WI38 (cell line): ENCODE data around the gene AK5.
"Not testable (repeated sequence)": the region's sequence is repeated elsewhere in the genome, so short reads cannot be mapped to it uniquely, and the experiment has no call there.

ENCODE experiments used
- H3K4me3 ChIP-seq: 2 replicates; pipeline ENCODE4 v1.5.1; 2011; ENCODE audit warnings: low read depth, mild to moderate bottlenecking, control low read depth, low read length
- TF ChIP-seq, protein P1 (sequence below): IDR thresholded peaks from 2 replicates; pipeline ENCODE4 v1.5.1; 2012; ENCODE audit warnings: low read depth, mild to moderate bottlenecking, control low read depth, low read length

Gene AK5

DNA sequence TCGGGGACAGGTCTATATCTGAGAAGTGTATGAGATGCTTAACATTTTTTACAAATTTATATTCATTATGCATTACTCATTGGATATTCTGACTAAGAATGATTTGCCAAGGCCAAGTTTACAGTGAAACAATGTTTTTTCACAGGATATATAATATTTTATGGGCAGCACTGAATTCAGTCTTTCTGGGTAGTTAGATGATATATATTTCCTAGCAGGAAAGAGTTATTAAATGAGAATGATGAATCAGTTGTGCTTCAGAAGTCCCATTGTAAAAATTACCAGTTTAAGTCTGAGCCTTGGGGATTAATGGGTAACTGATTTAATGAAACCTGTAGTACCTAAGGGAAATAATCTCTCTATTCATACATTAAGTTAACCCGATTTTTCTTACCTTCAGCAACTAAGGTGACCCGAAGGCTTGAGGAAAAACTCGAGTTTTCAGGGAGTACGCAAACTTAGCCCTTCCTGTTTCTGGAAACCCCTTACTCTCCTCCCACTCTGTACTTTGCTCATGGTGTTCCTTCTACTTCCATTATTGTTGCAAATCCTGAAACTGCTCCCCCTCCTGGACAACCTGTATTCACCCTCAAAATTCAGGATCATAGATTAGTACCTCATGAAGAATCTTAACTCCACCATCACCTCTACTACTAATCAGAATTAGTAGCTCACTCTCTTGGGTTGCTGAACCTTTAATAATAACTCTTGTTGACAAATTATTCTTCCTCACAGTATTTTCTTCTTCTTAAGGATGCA, 135.1 kb downstream of the AK5 start:
- TF ChIP-seq, protein P1, sequence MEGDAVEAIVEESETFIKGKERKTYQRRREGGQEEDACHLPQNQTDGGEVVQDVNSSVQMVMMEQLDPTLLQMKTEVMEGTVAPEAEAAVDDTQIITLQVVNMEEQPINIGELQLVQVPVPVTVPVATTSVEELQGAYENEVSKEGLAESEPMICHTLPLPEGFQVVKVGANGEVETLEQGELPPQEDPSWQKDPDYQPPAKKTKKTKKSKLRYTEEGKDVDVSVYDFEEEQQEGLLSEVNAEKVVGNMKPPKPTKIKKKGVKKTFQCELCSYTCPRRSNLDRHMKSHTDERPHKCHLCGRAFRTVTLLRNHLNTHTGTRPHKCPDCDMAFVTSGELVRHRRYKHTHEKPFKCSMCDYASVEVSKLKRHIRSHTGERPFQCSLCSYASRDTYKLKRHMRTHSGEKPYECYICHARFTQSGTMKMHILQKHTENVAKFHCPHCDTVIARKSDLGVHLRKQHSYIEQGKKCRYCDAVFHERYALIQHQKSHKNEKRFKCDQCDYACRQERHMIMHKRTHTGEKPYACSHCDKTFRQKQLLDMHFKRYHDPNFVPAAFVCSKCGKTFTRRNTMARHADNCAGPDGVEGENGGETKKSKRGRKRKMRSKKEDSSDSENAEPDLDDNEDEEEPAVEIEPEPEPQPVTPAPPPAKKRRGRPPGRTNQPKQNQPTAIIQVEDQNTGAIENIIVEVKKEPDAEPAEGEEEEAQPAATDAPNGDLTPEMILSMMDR: no peak
- H3K4me3 ChIP-seq: no peak overlapping the region

GRCh38 chr1:77418055-77418454, 136.2 kb downstream of the AK5 start:
- H3K4me3 ChIP-seq: not testable (repeated sequence)

DNA sequence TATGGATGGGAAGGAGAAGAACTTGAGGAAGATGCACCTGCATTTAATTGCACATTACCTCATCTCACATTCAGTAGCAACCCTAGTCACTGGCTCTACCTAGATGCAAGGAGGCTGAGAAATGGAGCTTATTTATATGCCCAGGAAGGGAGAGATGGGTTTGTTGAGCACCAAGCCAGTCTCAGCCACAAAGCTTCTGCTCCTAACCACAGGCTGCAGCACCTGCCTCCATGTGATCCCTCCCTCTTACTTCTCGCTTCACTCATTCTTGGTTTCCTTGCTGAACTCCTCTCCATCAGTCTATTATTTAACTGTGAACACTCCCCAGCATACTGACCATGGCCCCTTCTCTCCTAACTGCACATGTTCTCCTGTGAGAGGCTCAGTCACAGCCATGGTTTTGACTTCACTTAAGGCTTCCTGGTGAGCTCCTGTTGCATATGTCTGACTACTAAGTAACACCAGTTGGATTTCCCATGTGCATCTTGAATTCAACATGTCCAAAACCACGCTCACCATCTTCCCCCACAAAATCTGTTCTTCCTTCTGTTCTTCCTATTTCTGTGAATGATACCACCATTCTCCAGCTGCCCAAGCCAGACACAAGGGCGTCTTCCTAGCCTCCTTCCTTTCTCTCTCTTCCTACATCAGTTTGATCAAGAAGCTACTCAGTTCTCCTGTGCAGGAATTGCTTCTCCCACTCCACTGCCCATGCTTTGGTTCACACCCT, 139.8 kb downstream of the AK5 start:
- H3K4me3 ChIP-seq: no peak overlapping the region
- TF ChIP-seq, protein P1: no peak

DNA sequence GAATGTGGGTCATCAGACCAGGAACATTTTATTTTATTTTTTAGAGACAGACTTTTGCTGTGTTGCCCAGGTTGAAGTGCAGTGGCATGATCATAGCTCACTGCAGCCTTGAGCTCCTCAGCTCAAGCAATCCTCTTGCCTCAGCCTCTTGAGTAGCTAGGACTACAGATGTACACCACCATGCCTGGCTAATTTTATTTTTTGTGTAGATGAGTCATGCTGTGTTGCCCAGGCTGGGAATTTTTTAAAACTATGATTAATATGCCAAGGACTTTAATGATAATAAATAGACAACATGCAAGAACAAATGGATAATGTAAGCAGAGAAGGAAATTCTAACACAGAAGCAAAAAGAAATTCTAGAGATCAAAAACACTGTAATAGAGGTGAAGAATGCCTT, 142.4 kb downstream of the AK5 start:
- TF ChIP-seq, protein P1: no peak

GRCh38 chr1:77428068-77428467, 146.2 kb downstream of the AK5 start:
- TF ChIP-seq, protein P1: no peak
- no peak overlapping the region for H3K4me3 ChIP-seq

More for the DNA sequence above, 142.4 kb downstream of the AK5 start:
- H3K4me3 ChIP-seq: no peak overlapping the region

DNA sequence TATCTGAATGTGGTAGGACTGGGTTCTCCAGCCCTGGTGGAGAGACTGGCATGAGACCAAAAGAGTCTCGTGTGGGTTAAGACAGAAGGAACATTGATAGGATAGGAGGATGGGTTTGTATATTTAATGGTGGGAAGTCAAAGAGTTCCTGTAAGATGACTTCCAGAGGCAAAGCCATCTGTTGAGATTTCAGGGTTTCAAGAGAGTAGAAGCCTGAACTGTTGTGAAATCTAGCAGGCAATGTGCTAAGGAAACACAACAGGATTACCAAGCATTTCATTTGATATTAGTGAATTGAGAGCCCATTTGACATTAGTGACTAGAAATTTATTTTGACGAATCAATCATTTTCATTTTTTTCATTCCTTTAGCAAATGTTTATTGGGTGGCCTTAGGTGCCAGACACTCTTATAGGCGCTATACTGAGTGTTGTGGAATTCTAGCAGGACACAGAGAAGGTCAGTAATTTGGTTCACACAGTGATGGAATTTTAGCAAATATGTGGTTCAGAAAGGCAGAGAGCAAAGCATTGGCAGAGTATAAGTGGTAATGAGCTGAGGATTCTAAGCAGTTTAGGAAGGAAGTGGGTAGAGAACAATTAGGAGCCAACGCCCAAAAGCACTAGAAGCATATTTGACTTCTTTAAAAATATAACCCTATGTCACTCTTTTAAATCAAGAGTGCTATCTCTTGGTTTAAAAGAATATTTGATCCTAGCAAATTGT, 149.3 kb downstream of the AK5 start:
- TF ChIP-seq, protein P1: no peak
- H3K4me3 ChIP-seq: no peak overlapping the region

- TF ChIP-seq, protein P1: no peak
- no peak overlapping the region for H3K4me3 ChIP-seq
Measured at GRCh38 chr1:77433934-77434333, 152.1 kb downstream of the AK5 start.
